IMR-90 (cell line): ENCODE measurements around the gene GRIK1. TPM values are rescaled to one million over a fixed set of nuclear protein-coding genes. Genes with fewer than 3 reads are reported as not detected.

Experiments
- ATAC-seq: fragments of 200-7000 bp; cut with Tn5 transposase; 2 replicates; pipeline ENCODE4 v1.9.1; 2020; ENCODE audit warnings: low read depth, mild to moderate bottlenecking, moderate library complexity
- BruUV-seq: library from RNA; stranded (reverse); fragments of 400-500 nt; replicated peaks from 2 replicates; lab custom pipeline; 2021; lab: Mats Ljungman, UMichigan
- CTCF ChIA-PET: fragments of 300-600 bp; formaldehyde crosslinking; extraction: SDS; loops from one replicate; lab custom pipeline; 2021; ENCODE audit warnings: antibody characterized with exemption; lab: Yijun Ruan, JAX
- POLR2A ChIA-PET: fragments of 300-600 bp; sonication (Branson Sonifier 250); formaldehyde crosslinking; loops from one replicate; lab custom pipeline; 2022; ENCODE audit warnings: antibody characterized with exemption; ENCODE audit not compliant: unreplicated experiment; lab: Charles Lee
- DNase-seq: peaks from one replicate; pipeline ENCODE4 v3.0.0; 2013
- H2AFZ ChIP-seq: replicated peaks from 2 replicates; pipeline ENCODE3; 2013; ENCODE audit warnings: low read length, mild to moderate bottlenecking; ENCODE audit not compliant: poor library complexity
- H2AK5ac ChIP-seq: 2 replicates; pipeline ENCODE4 v1.6.1; 2013; ENCODE audit warnings: low read depth, low read length, inconsistent platforms
- H2AK9ac ChIP-seq: replicated peaks from 2 replicates; pipeline ENCODE3; 2013; ENCODE audit warnings: mild to moderate bottlenecking, low read depth, low read length, moderate library complexity; ENCODE audit not compliant: poor library complexity
- H2BK120ac ChIP-seq: 2 replicates; pipeline ENCODE4 v1.6.1; 2013; ENCODE audit warnings: low read depth, low read length, inconsistent platforms
- H2BK15ac ChIP-seq: 3 replicates; pipeline ENCODE4 v1.6.1; 2013; ENCODE audit warnings: low read depth, low read length, inconsistent platforms
- H2BK20ac ChIP-seq: 2 replicates; pipeline ENCODE4 v1.6.1; 2013; ENCODE audit warnings: low read depth, mild to moderate bottlenecking, inconsistent platforms, low read length, moderate library complexity
- H2BK5ac ChIP-seq: 2 replicates; pipeline ENCODE4 v1.6.1; 2013; ENCODE audit warnings: mild to moderate bottlenecking, low read depth, low read length, inconsistent platforms; ENCODE audit not compliant: poor library complexity, severe bottlenecking
- H3K14ac ChIP-seq: replicated peaks from 2 replicates; pipeline ENCODE4 v1.6.1; 2013; ENCODE audit warnings: low read depth, low read length, inconsistent platforms
- H3K18ac ChIP-seq: 2 replicates; pipeline ENCODE4 v1.6.1; 2013; ENCODE audit warnings: low read depth, low read length, control low read depth
- H3K23ac ChIP-seq: 2 replicates; pipeline ENCODE4 v1.6.1; 2013; ENCODE audit warnings: low read depth, low read length, inconsistent platforms
- H3K27ac ChIP-seq: 2 replicates; pipeline ENCODE4 v1.5.1; 2013; ENCODE audit warnings: mild to moderate bottlenecking, control low read depth, low read length; ENCODE audit not compliant: insufficient read depth
- H3K27me3 ChIP-seq: 2 replicates; pipeline ENCODE4 v1.6.1; 2013; ENCODE audit warnings: low read length; ENCODE audit not compliant: control insufficient read depth, insufficient read depth
- H3K36me3 ChIP-seq: 2 replicates; pipeline ENCODE4 v1.6.1; 2013; ENCODE audit warnings: low read length, mixed read lengths; ENCODE audit not compliant: control insufficient read depth, insufficient read depth
- H3K4ac ChIP-seq: 2 replicates; pipeline ENCODE4 v1.6.1; 2013; ENCODE audit warnings: low read depth, low read length, inconsistent platforms
- H3K4me1 ChIP-seq: 2 replicates; pipeline ENCODE4 v1.6.1; 2013; ENCODE audit warnings: low read length, mixed read lengths; ENCODE audit not compliant: control insufficient read depth, insufficient read depth
- H3K4me2 ChIP-seq: 2 replicates; pipeline ENCODE4 v1.6.1; 2013; ENCODE audit warnings: low read depth, mild to moderate bottlenecking, control low read depth, low read length, moderate library complexity
- H3K4me3 ChIP-seq: 2 replicates; pipeline ENCODE4 v1.5.1; 2013; ENCODE audit warnings: low read depth, mild to moderate bottlenecking, control low read depth, low read length, moderate library complexity; ENCODE audit not compliant: insufficient read depth
- H3K56ac ChIP-seq: 2 replicates; pipeline ENCODE4 v1.6.1; 2013; ENCODE audit warnings: low read length, inconsistent platforms; ENCODE audit not compliant: insufficient read depth; ENCODE audit errors: extremely low read depth
- H3K79me1 ChIP-seq, 2 experiments: 2 replicates each; pipeline ENCODE4 v1.6.1; 2013; ENCODE audit warnings: low read length in 2 of 2, inconsistent platforms in 1 of 2, low read depth in 1 of 2
- H3K9ac ChIP-seq: 2 replicates; pipeline ENCODE4 v1.6.1; 2013; ENCODE audit warnings: low read depth, low read length, control low read depth
- H3K9me1 ChIP-seq: 2 replicates; pipeline ENCODE4 v1.6.1; 2013; ENCODE audit warnings: low read length, inconsistent platforms; ENCODE audit not compliant: insufficient read depth
- H3K9me3 ChIP-seq: 2 replicates; pipeline ENCODE4 v1.6.1; 2013; ENCODE audit warnings: low read length; ENCODE audit not compliant: control insufficient read depth, insufficient read depth
- H4K20me1 ChIP-seq: 2 replicates; pipeline ENCODE4 v1.6.1; 2013; ENCODE audit warnings: low read length, inconsistent platforms; ENCODE audit not compliant: insufficient read depth
- H4K5ac ChIP-seq: 2 replicates; pipeline ENCODE4 v1.6.1; 2013; ENCODE audit warnings: mild to moderate bottlenecking, low read depth, low read length, control low read depth
- H4K8ac ChIP-seq, 2 experiments: 2 replicates each; pipeline ENCODE4 v1.6.1; 2013; ENCODE audit warnings: low read depth in 2 of 2, low read length in 2 of 2, control low read depth in 1 of 2, inconsistent platforms in 1 of 2
- H4K91ac ChIP-seq: 2 replicates; pipeline ENCODE4 v1.6.1; 2013; ENCODE audit warnings: low read depth, low read length, inconsistent platforms; ENCODE audit not compliant: insufficient read depth
- CEBPB ChIP-seq: IDR thresholded peaks from 2 replicates; pipeline ENCODE4 v1.6.1; 2012; ENCODE audit warnings: low read depth, low read length, improper control_type of control experiment
- CHD1 ChIP-seq: IDR thresholded peaks from 2 replicates; pipeline ENCODE4 v1.6.1; 2012; ENCODE audit warnings: low read depth, low read length, improper control_type of control experiment
- FOS ChIP-seq: fragments of 150-350 bp; IDR thresholded peaks from 2 replicates; pipeline ENCODE4 v1.6.1; 2016; ENCODE audit warnings: low read depth, low read length
- MAFK ChIP-seq: IDR thresholded peaks from 2 replicates; pipeline ENCODE4 v1.6.1; 2012; ENCODE audit warnings: low read depth, low read length, improper control_type of control experiment
- MAZ ChIP-seq: IDR thresholded peaks from 2 replicates; pipeline ENCODE4 v1.6.1; 2012; ENCODE audit warnings: low read depth, mild to moderate bottlenecking, low read length, improper control_type of control experiment, moderate library complexity, borderline replicate concordance
- MXI1 ChIP-seq: IDR thresholded peaks from 2 replicates; pipeline ENCODE4 v1.6.1; 2012; ENCODE audit warnings: low read depth, mild to moderate bottlenecking, low read length, moderate library complexity, borderline replicate concordance
- NFE2L2 ChIP-seq: fragments of 150-350 bp; IDR thresholded peaks from 2 replicates; pipeline ENCODE4 v1.6.1; 2016; ENCODE audit warnings: low read depth, mild to moderate bottlenecking, low read length
- POLR2A ChIP-seq: IDR thresholded peaks from 2 replicates; pipeline ENCODE4 v1.6.1; 2012; ENCODE audit warnings: mild to moderate bottlenecking, low read depth, low read length
- RAD21 ChIP-seq: IDR thresholded peaks from 2 replicates; pipeline ENCODE4 v1.6.1; 2012; ENCODE audit warnings: low read length, improper control_type of control experiment
- RFX5 ChIP-seq: IDR thresholded peaks from 2 replicates; pipeline ENCODE4 v1.8.0; 2012; ENCODE audit warnings: low read depth, mild to moderate bottlenecking, low read length, moderate library complexity
- SMC3 ChIP-seq: fragments of 150-350 bp; IDR thresholded peaks from 2 replicates; pipeline ENCODE4 v1.6.1; 2016; ENCODE audit warnings: low read depth, mild to moderate bottlenecking, antibody characterized with exemption, low read length, moderate library complexity
- WGBS, 2 experiments: methylation state at CpG; one replicate each; pipeline versions ENCODE4 v1.1.5 to v1.1.7; 2013; ENCODE audit warnings: missing lambda C conversion rate in 2 of 2; ENCODE audit not compliant: insufficient read length in 1 of 2; ENCODE audit errors: extremely low coverage in 2 of 2; 5-methylcytosine and 5-hydroxymethylcytosine counted together
- dilution Hi-C: fragments of 300-500 bp; cut with HindIII; formaldehyde crosslinking; loops from one replicate; pipeline ENCODE4 v1.14.3; 2018; ENCODE audit warnings: low sequenced_read_pairs; ENCODE audit not compliant: unreplicated experiment
- in situ Hi-C: fragments of 300-500 bp; cut with MboI; formaldehyde crosslinking; loops from 3 replicates; pipeline ENCODE4 v1.14.3; 2019; ENCODE audit warnings: low sequenced_read_pairs, inconsistent platforms, mixed read lengths
- intact Hi-C: fragments of 100-400 bp; cut with micrococcal nuclease; formaldehyde crosslinking; loops from 2 replicates; pipeline ENCODE4 v1.10.0; 2022
- polyA plus RNA-seq, 3 experiments: library from polyadenylated mRNA; depleted of rRNA; stranded (reverse); fragments of >200 nt; gene quantifications; 2 replicates each; pipeline ENCODE4 v1.2.3, GENCODE V29; 2012; ENCODE audit warnings: low replicate concordance in 1 of 3
- total RNA-seq: library from RNA; depleted of rRNA; stranded (reverse); fragments of >200 nt; gene quantifications from 2 replicates; pipeline ENCODE4 v1.2.3, GENCODE V29; 2012
- TF ChIP-seq, protein P1 (sequence below): fragments of 150-350 bp; IDR thresholded peaks from 2 replicates; pipeline ENCODE4 v1.6.1; 2017; ENCODE audit warnings: mild to moderate bottlenecking, antibody characterized with exemption, low read length, low read depth
- TF ChIP-seq, protein P2 (sequence below): conservative IDR thresholded peaks from 2 replicates; pipeline ENCODE4 v1.5.1; 2012; ENCODE audit warnings: mild to moderate bottlenecking, low read depth, low read length, improper control_type of control experiment
- TF ChIP-seq, protein P3 (sequence below): fragments of 150-350 bp; IDR thresholded peaks from 2 replicates; pipeline ENCODE4 v1.6.1; 2016; ENCODE audit warnings: low read depth, mild to moderate bottlenecking, low read length, moderate library complexity, borderline replicate concordance

GRIK1 gene
- total and polyA plus RNA-seq, 2 of the 4 experiments (the other 2 are of a cell fraction) = not detected

DNA sequence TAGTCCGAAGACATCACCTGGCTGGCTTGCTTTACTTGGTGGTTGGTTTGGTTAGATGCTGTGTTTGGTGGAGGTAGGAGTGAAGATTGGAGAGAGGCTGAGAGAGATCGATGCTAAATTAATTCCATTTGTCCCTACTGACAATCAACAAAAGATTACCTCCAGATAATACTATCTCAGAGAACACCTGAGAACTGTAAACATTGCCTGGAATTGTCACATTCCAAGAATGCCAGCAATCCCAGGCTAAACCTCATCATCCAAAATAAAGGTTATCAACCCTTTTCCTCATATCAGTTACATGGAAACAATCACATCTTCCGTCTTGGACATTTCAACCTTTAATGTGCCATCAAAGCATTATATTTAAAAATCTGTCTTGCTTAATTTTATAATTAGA, 141.0 kb downstream of the GRIK1 start:
- Histone ChIP-seq H3K23ac (no peak overlapping the region), H3K18ac (no peak overlapping the region), H3K4me3 (no peak overlapping the region), H2BK5ac (no peak overlapping the region), H3K4me2 (no peak overlapping the region), H4K5ac (no peak overlapping the region), H4K20me1 (no peaks in the 10 kb centered on the region), H2AK9ac (no peak overlapping the region), H2BK20ac (no peak overlapping the region), H3K9me3 (no peaks in the 10 kb centered on the region), H3K79me1 (no peaks in the 10 kb centered on the region), H3K9ac (no peak overlapping the region), H3K4me1 (no peaks in the 10 kb centered on the region), H3K27ac (no peak overlapping the region), H3K9me1 (no peaks in the 10 kb centered on the region), H3K14ac (no peak overlapping the region), H2AFZ (no peak overlapping the region), H3K27me3 (peaks cover 1% of the 10 kb centered on the region; the same call in 1 of the 2 replicates), H3K36me3 (no peaks in the 10 kb centered on the region), H2AK5ac (no peak overlapping the region), H4K91ac (no peak overlapping the region), H2BK120ac (no peak overlapping the region), H4K8ac (no peak overlapping the region), H2BK15ac (no peak overlapping the region), H3K4ac (no peak overlapping the region), H3K56ac (no peak overlapping the region)
- in situ Hi-C loops = no loop called here
- CTCF ChIA-PET = no interaction called here
- DNase-seq (no peak), ATAC-seq (no peak)
- TF ChIP-seq, protein P1, sequence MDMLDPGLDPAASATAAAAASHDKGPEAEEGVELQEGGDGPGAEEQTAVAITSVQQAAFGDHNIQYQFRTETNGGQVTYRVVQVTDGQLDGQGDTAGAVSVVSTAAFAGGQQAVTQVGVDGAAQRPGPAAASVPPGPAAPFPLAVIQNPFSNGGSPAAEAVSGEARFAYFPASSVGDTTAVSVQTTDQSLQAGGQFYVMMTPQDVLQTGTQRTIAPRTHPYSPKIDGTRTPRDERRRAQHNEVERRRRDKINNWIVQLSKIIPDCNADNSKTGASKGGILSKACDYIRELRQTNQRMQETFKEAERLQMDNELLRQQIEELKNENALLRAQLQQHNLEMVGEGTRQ = no peak
- TF ChIP-seq CEBPB (no peak), SMC3 (no peak), MXI1 (no peak), MAFK (no peak), MAZ (no peak), CHD1 (no peak), POLR2A (no peak), RFX5 (no peak), RAD21 (no peak), FOS (no peak), NFE2L2 (no peak)
- TF ChIP-seq, protein P2, sequence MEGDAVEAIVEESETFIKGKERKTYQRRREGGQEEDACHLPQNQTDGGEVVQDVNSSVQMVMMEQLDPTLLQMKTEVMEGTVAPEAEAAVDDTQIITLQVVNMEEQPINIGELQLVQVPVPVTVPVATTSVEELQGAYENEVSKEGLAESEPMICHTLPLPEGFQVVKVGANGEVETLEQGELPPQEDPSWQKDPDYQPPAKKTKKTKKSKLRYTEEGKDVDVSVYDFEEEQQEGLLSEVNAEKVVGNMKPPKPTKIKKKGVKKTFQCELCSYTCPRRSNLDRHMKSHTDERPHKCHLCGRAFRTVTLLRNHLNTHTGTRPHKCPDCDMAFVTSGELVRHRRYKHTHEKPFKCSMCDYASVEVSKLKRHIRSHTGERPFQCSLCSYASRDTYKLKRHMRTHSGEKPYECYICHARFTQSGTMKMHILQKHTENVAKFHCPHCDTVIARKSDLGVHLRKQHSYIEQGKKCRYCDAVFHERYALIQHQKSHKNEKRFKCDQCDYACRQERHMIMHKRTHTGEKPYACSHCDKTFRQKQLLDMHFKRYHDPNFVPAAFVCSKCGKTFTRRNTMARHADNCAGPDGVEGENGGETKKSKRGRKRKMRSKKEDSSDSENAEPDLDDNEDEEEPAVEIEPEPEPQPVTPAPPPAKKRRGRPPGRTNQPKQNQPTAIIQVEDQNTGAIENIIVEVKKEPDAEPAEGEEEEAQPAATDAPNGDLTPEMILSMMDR = no peak
- TF ChIP-seq, protein P3, sequence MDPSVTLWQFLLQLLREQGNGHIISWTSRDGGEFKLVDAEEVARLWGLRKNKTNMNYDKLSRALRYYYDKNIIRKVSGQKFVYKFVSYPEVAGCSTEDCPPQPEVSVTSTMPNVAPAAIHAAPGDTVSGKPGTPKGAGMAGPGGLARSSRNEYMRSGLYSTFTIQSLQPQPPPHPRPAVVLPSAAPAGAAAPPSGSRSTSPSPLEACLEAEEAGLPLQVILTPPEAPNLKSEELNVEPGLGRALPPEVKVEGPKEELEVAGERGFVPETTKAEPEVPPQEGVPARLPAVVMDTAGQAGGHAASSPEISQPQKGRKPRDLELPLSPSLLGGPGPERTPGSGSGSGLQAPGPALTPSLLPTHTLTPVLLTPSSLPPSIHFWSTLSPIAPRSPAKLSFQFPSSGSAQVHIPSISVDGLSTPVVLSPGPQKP = no peak
- POLR2A ChIA-PET = no interaction called here
- no CpG with 5 or more reads among the region's 3 CpGs for WGBS, 2 experiments
- intact Hi-C loops = no loop called here
- dilution Hi-C loops = no loop called here
- BruUV-seq = no TSS peak
